Large intestine (tissue), 3 donors: ENCODE data around the gene PTPRE. TPM values are rescaled to one million over a fixed set of nuclear protein-coding genes. Genes with fewer than 3 reads are reported as not detected.

ENCODE experiments used
- DNase-seq, 2 donors: peaks; one replicate each; pipeline versions ENCODE4 v3.0.0 to v3.0.0-alpha.2; 2013
- H3K27ac ChIP-seq: one replicate; pipeline ENCODE4 v1.5.1; 2013; ENCODE audit warnings: low read length
- H3K27me3 ChIP-seq: 2 replicates; pipeline ENCODE4 v1.6.1; 2013; ENCODE audit warnings: low read length; ENCODE audit not compliant: control insufficient read depth, insufficient read depth
- H3K36me3 ChIP-seq: 2 replicates; pipeline ENCODE4 v1.6.1; 2013; ENCODE audit warnings: low read length; ENCODE audit not compliant: control insufficient read depth, insufficient read depth
- H3K4me1 ChIP-seq: one replicate; pipeline ENCODE4 v1.6.1; 2013; ENCODE audit warnings: low read length; ENCODE audit not compliant: control insufficient read depth, insufficient read depth
- H3K4me3 ChIP-seq: one replicate; pipeline ENCODE4 v1.5.1; 2013; ENCODE audit warnings: low read length
- H3K9me3 ChIP-seq: one replicate; pipeline ENCODE4 v1.6.1; 2013; ENCODE audit warnings: mild to moderate bottlenecking, low read depth, low read length, moderate library complexity; ENCODE audit not compliant: control insufficient read depth
- WGBS: methylation state at CpG from one replicate; pipeline ENCODE4 v1.1.5; 2013; ENCODE audit warnings: low lambda C conversion rate; ENCODE audit not compliant: insufficient coverage; 5-methylcytosine and 5-hydroxymethylcytosine counted together
- polyA plus RNA-seq: library from polyadenylated mRNA; unstranded; fragments of 120-200 nt; gene quantifications from one replicate; pipeline ENCODE4 v1.2.1, GENCODE V29; 2013

PTPRE gene
- polyA plus RNA-seq, 1 donor, result 21.6 TPM

- no CpG with 5 or more reads among the region's 6 CpGs for WGBS
- H3K27me3 ChIP-seq, result no peaks in the 10 kb centered on the region
- DNase-seq, result no peak
- no peak overlapping the region for H3K27ac ChIP-seq
- peaks cover 4% of the 10 kb centered on the region for H3K4me1 ChIP-seq
- H3K9me3 ChIP-seq, result no peaks in the 10 kb centered on the region
- H3K4me3 ChIP-seq, result no peak overlapping the region
- no peaks in the 10 kb centered on the region for H3K36me3 ChIP-seq
Measured at GRCh38 chr10:128025951-128026350, 119.0 kb downstream of the PTPRE start.

GRCh38 chr10:128026615-128027300 lies 119.9 kb downstream of the PTPRE start:
- H3K9me3 ChIP-seq, result no peaks in the 10 kb centered on the region
- no peaks in the 10 kb centered on the region for H3K36me3 ChIP-seq
- H3K27ac ChIP-seq, result no peak overlapping the region
- no peak overlapping the region for H3K4me3 ChIP-seq
- DNase-seq, result no peak
- no CpG with 5 or more reads among the region's 4 CpGs for WGBS
- H3K27me3 ChIP-seq, result no peaks in the 10 kb centered on the region
- H3K4me1 ChIP-seq, result peaks cover 4% of the 10 kb centered on the region

- no peak for DNase-seq
Measured at GRCh38 chr10:128027306-128027705, 120.4 kb downstream of the PTPRE start.

GRCh38 chr10:128027822-128028507 lies 121.1 kb downstream of the PTPRE start:
- no peak for DNase-seq
- WGBS, result no CpG with 5 or more reads among the region's 17 CpGs
- Histone ChIP-seq H3K4me3 (no peak overlapping the region), H3K27ac (no peak overlapping the region), H3K4me1 (no peaks in the 10 kb centered on the region), H3K36me3 (no peaks in the 10 kb centered on the region), H3K9me3 (no peaks in the 10 kb centered on the region), H3K27me3 (no peaks in the 10 kb centered on the region)

More at GRCh38 chr10:128027306-128027705, 120.4 kb downstream of the PTPRE start:
- no peaks in the 10 kb centered on the region for H3K9me3 ChIP-seq
- no peak overlapping the region for H3K27ac ChIP-seq
- no peaks in the 10 kb centered on the region for H3K27me3 ChIP-seq
- H3K36me3 ChIP-seq, result no peaks in the 10 kb centered on the region
- H3K4me3 ChIP-seq, result no peak overlapping the region
- WGBS, result 50% methylated on average over 2 of the region's 8 CpGs
- peaks cover 4% of the 10 kb centered on the region for H3K4me1 ChIP-seq

GRCh38 chr10:128028508-128029289 lies 121.8 kb downstream of the PTPRE start:
- Histone ChIP-seq H3K9me3 (no peaks in the 10 kb centered on the region), H3K36me3 (no peaks in the 10 kb centered on the region), H3K4me1 (no peaks in the 10 kb centered on the region), H3K27me3 (no peaks in the 10 kb centered on the region), H3K4me3 (no peak overlapping the region), H3K27ac (no peak overlapping the region)
- no peak for DNase-seq
- 100% methylated on average over 1 of the region's 24 CpGs for WGBS

- no peak for DNase-seq
- no peak overlapping the region for H3K4me3 ChIP-seq
- H3K36me3 ChIP-seq, result no peaks in the 10 kb centered on the region
- H3K27me3 ChIP-seq, result no peaks in the 10 kb centered on the region
- no peak overlapping the region for H3K27ac ChIP-seq
- no peaks in the 10 kb centered on the region for H3K9me3 ChIP-seq
- H3K4me1 ChIP-seq, result no peaks in the 10 kb centered on the region
- no CpG with 5 or more reads among the region's 7 CpGs for WGBS
Measured at GRCh38 chr10:128029290-128029651, 122.4 kb downstream of the PTPRE start.

- H3K4me3 ChIP-seq, result no peak overlapping the region
- DNase-seq, result no peak
- H3K9me3 ChIP-seq, result no peaks in the 10 kb centered on the region
- no peaks in the 10 kb centered on the region for H3K36me3 ChIP-seq
- no peak overlapping the region for H3K27ac ChIP-seq
- WGBS, result 100% methylated on average over 1 of the region's 17 CpGs
- no peaks in the 10 kb centered on the region for H3K4me1 ChIP-seq
- no peaks in the 10 kb centered on the region for H3K27me3 ChIP-seq
Measured at GRCh38 chr10:128029731-128030369, 122.9 kb downstream of the PTPRE start.

- Histone ChIP-seq H3K4me3 (no peak overlapping the region), H3K4me1 (no peaks in the 10 kb centered on the region), H3K36me3 (no peaks in the 10 kb centered on the region), H3K27ac (no peak overlapping the region), H3K9me3 (no peaks in the 10 kb centered on the region), H3K27me3 (no peaks in the 10 kb centered on the region)
- no CpG with 5 or more reads among the region's 17 CpGs for WGBS
- no peak for DNase-seq
Measured at GRCh38 chr10:128030498-128031072, 123.7 kb downstream of the PTPRE start.

DNA sequence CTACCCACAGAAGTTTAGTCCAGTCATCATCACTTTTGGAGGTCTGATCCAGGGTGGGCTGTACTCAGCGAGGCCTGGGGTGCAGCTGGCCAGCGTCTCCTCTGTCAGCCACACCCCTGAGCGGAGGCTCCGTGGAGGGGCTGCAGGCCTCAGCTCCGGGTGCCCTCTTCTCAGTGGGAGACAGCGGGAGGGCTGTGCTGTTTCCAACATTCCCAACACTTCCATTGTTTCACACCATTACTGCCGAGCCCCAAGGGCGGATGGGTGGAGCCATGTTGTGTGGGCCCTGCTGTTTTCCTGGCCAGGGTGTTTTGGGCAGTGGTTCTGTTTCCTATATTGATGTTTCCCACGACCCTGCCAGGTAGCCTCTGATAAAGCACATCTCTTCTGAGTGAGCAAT lies 124.3 kb downstream of the PTPRE start:
- Histone ChIP-seq H3K27ac (no peak overlapping the region), H3K27me3 (no peaks in the 10 kb centered on the region), H3K9me3 (no peaks in the 10 kb centered on the region), H3K36me3 (no peaks in the 10 kb centered on the region), H3K4me1 (no peaks in the 10 kb centered on the region), H3K4me3 (no peak overlapping the region)
- DNase-seq, result no peak
- WGBS, result no CpG with 5 or more reads among the region's 9 CpGs

- Histone ChIP-seq H3K9me3 (no peaks in the 10 kb centered on the region), H3K27me3 (no peaks in the 10 kb centered on the region), H3K4me3 (no peak overlapping the region), H3K4me1 (peaks cover 8% of the 10 kb centered on the region), H3K27ac (no peak overlapping the region), H3K36me3 (no peaks in the 10 kb centered on the region)
- no peak for DNase-seq
- 100% methylated on average over 2 of the region's 5 CpGs for WGBS
Measured at GRCh38 chr10:128032466-128032865, 125.6 kb downstream of the PTPRE start.
